Retina (tissue), 1 donor: Measurements from ENCODE around the gene LPCAT1.
"Not testable (repeated sequence)": the region's sequence is repeated elsewhere in the genome, so short reads cannot be mapped to it uniquely, and the experiment has no call there.

Source experiments
- DNase-seq: peaks from one replicate; pipeline ENCODE4 v3.0.0-alpha.2; 2016

Gene LPCAT1

DNA sequence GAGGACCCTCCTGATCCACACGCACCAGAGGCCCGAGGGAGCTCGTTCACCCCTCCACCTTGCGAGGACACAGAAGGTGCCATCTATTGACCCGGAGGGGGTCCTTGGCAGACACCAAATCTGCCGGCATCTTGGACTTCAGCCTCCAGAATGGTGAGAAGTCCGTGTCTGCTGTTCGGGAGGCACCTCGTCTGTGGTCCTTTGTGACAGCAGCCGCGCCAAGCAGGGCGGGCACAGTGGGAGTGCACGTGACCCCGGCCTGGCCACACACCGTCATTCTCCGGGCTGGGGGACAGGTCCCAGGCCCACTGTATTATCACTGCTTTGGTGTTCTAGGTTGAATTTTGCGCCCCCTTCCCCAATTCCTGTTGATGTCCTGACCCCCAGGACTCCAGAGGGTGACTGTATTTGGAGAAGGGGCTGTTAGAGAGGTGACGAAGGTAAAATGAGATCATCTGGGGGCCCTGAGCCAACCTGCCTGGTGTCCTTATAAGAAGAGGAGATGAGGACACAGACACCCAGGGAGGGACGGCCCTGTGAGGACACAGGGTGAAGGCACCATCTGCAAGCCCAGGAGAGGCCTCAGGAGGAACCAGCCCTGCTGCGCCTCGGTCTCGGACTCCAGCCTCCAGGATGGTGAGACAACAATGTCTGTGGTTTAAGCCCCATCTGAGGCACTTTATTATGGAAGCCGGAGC, 15.7 kb downstream of the LPCAT1 start:
- no peak for DNase-seq

DNA sequence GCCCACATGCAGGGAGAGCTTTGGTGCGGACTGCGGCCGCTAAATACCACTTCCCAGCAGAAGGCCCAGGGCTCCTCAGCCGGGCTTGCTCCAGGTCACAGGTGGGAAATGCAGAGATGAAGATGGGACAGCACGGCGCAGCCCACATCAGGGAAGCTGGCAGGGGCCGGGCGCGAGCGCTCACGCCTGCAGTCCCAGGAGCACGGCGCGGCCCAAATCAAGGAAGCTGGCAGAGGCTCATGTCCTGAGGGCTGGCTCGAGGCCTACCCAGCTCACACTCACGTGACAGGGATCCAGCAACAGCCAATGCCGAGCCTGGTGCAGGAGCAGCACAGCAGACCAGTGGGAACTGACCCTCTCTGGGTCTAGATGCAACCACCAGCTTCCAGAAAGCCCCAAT, 16.3 kb downstream of the LPCAT1 start:
- no peak for DNase-seq

DNA sequence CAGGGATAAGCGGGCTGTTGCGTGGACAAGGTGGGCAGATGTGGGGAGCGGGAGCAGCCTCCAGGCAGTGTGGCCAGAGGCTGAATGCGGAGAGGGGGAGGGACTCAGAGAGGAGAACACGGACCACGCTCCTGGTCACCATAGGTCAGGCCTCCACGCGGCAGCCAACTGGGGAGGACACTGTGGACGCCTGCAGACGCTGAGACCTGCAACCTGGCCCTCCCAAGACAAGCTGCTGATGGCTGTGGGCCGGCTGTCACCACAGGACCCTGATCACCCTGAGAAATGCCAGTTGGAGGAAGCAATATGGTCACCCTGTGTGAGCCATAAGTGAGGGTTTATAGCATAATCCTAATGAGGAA, 16.8 kb downstream of the LPCAT1 start:
- DNase-seq, result no peak

DNA sequence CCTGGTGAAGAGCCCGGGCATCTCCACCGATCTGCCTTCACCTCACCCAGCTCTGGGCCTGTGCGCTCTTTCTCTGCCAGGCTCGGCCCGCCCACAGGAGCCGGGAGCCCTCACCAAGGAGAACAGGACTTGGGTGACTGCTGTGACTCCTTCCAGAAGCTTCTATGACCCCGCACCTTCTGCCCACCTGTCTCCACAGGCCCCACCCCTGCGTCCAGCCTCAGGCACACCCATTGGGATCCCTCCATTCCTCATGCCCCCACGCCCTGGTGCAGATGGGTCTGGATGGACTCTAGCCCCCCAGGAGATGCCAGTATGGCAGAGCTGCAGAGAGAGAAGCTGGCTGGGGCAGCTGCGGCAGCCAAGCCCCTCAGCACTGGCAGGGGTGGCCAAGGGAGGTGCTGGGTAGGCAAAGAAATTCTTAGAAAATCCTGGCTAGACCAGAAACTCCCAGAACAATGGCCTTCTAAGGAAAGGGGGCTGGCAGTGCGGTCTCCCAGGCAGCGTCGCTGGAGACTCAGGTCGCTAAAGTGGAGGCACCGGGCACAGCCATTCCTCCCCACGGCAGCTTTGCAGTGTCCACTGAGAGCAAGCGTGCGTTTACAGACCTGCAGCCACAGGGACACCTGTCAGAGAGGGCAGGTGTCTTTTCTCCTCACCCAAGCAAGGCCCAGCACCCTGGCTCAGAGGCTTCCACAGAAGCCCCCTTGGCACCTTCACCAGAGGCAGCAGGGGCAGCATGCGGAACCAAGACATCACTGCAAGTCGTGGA, 17.3 kb downstream of the LPCAT1 start:
- no peak for DNase-seq

DNA sequence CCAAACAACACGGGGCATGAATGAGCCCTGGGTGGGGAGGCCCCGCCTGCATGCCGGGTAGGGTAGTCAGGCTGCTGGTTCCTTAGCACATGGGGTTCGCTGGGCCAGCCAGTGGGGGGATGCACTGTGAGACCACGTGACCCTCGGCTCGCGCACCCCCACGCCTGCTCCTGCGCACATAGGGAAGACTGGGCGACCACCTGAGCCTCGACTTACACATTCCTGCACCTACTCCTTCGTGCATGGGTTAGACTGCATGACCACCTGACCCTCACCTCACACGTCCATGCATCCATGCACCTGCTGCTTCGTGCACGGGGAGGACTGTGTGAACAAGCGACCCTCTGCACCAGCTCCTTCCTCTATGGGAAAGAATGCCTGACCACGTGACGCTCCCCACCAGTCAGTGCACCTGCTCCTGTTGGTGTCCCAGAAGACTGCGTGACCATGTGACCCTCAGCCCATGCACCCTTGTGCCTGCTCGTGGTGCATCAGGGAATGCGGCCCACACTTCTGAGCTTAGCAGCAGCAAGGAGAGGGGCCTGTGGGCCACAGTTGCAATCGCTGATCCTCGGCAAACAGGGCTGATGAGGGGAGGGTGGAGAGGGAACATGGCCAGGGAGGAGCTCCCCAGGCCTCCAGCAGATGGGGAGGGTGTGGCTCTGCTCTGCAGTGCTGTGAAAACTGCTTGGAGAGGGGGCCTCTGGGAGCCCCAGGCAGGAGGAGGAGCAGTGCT, 18.1 kb downstream of the LPCAT1 start:
- DNase-seq, result no peak

DNA sequence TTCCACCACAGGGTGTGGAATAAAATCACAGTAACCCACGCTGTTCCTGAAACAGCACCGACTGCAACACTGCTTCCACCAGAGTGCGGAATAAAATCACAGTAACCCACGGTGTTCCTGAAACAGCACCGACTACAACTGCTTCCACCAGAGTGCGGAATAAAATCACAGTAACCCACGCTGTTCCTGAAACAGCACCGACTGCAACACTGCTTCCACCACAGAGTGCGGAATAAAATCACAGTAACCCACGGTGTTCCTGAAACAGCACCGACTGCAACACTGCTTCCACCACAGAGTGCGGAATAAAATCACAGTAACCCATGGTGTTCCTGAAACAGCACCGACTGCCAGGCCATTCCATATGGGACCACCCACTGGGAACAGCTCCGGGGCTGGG, 18.7 kb downstream of the LPCAT1 start:
- DNase-seq, result not testable (repeated sequence)

DNA sequence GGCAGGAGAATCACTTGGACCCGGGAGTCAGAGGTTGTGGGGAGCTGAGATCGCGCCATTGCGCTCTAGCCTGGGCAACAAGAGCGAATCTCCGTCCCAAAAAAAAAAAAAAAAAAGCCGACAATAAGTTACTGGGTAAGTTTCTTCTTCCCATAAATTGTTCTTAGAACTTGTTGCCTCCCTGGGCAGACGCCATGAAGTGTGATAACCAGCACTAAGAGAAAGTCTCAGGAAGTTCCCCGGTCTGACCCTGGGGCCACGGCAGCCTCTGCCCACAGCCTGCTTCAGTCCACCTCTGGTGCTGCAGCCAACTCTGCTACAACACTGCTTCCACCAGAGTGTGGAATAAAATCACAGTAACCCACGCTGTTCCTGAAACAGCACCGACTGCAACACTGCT, 19.1 kb downstream of the LPCAT1 start:
- no peak for DNase-seq

DNA sequence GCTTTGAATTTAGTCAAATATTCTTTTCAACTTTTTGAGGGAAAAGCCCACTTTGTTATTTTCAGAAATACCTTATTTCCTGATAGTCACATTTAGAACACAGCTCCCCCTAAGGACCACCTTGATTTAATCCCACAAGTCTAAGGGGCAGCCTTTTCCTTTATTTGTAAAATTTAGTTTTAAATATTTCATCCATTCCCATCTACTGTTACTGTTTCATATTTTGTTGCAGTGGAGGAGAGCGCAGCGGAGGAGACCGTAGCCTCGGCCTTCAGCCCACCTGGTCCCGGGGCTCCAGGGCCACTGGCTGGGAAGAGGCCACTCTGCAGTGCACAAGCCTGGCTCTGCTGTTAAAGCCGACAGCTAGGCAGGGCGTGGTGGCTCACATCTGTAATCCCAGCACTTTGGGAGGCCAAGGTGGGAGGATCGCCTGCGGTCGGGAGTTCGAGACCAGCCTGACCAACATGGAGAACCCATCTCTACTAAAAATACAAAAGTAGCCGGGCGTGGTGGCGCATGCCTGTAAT, 19.6 kb downstream of the LPCAT1 start:
- no peak for DNase-seq

DNA sequence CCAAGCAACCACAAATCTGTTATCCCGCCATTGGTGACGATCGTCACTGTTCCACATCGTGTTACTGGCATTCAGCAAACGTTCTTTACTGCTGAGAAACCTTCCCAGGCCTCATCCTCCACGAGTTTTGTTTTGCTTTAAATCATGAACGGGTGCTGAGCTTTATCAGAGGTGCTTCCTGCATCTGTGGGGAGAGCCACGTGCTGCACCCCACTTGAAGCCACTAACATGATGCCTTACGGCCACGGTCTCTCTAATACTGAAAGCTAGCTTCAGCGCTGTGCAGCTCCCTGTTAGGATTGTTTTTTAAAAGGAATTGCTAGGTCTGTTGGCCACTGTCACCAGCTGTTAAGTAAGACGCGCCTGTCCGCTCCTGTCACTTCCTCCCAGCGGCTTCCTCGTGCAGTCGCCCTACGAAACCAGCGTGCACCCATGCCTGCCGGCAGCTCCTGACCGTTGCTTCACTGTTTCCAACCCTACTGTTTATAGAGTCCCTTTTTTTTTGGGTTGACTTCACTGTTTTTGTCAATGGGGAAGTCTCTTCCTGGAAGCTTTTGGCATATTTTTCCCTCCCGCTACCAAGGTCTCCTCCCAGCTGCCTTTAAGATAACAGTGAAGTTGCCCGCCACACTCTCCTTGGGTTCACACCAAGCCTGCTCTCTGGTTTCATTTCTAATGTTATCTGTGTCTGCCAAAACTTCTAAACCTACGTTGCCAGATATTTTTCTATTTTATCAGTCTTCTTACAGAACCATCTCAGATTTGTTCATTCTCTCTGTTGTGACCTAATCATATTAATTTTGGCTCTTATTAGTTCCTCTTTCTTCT, 20.3 kb downstream of the LPCAT1 start:
- peak; percentile 36 for DNase-seq

DNA sequence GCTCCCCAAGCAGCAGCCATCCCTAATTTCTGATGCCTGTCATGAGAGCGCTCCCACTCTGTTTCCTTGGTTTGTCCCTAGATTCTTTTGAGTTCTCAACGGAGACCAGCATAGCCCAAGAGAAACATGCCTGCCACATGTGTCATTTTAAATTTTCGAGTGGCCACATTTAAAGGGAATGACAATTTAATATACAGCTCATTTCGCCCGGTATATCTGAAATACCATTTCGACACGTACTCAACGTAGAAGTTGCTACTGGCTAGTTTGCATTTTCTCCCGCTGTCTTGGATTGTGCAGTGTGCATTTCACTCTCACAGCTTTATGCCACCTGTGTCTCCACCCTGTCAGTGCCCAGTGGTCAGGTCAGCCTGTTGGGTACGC, 21.0 kb downstream of the LPCAT1 start:
- DNase-seq, result no peak

DNA sequence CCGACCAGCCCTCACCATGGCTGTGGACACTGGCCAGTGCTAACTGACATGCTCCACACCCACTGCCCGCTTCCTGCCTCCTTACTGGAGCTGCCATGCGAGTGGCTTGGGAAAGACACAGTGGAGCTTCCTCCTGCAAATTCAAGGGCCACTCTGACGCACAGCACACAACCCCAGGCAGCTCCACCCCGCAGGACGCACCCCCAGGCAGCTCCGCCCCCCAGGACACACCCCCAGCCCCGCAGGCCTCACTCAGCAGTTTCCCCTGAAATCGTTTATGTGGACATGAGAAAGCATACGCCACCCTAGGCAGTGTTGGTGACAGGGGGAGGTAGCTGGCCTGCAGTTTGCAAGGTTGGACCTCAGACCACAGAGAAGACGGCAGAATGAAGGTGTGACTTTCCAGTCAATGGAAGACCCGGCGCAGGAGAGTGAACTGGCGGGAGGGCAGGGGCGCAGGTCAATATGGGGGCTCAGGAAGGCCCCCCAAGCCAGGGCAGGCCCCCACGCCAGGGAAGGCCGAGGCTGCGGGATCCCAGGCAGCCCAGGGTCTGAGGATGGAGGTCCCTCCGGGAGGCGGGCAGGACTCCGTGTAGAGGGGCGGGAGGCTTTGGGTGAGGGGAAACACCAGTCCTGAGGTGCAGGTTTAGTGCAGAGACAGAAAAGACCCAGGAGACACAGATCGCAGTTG, 21.6 kb downstream of the LPCAT1 start:
- no peak for DNase-seq

DNA sequence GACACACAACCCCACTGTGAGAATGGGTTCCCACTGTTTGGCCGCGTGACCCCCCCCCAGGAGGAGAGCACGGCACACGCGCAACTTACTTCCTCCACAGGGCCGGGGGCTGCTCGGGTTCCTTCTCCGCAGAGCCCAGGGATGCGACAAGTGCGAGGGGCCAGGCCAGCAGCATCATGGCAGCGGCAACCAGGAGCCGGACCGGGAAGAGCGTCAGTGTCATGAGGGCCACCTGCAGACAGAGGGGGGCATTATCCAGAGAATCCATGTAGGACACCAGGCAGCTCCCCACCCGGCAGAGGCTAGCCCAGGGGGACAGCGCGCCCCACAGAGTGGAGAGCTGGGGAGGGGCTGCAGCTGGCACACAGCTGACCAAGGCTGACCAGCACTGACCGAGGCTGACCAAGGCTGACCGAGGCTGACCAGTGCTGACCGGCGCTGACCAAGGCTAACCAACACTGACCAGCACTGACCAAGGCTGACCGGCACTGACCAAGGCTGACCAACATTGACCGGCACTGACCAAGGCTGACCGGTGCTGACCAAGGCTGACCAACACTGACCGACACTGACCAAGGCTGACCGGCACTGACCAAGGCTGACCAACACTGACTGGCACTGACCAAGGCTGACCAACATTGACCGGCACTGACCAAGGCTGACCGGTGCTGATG, 22.3 kb downstream of the LPCAT1 start:
- DNase-seq, result no peak

DNA sequence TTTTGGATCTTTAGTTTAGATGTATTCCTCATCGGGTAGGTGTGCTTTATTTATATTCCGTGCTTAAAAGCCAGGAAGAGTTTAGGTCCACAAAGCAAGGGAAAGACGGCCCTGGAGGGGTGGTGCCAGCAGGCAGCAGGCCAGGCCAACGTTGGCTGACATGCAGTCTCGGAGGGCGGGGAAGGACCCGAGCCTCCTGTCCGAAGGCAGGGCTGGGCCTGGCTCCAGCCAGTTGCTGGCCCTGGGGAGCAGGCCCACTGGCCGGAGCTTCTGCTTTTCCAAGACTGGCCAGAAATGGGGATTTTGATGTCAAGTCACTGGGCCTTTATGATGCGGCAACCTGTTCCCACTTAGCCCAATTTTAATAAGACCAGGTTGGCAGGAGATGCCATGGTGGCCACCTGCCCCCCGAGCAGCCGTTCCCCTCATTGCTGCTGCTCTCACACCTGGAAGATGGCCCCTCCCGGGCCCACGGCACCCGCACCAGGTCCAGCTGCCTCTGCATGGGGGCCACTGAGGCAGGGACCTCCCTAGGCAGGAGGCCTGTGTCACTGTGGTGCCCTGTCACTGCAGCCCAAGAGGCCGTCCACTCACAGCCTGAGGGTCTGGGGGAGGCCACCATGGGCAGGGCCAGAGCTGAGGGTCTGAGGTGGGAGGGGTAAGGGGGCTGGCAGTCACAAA, 23.2 kb downstream of the LPCAT1 start:
- no peak for DNase-seq

DNA sequence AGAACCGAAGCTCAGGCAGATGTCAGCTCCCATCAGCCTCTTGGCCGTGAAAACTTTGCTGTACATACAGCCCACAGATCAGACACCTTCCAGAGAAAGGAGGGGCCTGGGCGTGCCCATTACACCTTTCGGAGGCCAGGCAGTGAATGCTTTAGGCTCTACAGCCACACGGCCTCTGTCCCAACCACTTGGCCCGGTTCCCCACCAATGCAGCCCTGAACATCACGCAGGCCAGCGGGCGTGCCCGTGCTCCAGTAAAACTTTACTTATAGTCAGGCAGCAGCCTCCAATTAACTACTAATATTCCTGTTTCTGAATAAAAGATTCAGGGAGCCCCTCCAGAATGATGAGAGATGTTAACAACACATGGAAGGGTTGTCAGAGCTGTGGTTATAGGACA, 23.9 kb downstream of the LPCAT1 start:
- no peak for DNase-seq

DNA sequence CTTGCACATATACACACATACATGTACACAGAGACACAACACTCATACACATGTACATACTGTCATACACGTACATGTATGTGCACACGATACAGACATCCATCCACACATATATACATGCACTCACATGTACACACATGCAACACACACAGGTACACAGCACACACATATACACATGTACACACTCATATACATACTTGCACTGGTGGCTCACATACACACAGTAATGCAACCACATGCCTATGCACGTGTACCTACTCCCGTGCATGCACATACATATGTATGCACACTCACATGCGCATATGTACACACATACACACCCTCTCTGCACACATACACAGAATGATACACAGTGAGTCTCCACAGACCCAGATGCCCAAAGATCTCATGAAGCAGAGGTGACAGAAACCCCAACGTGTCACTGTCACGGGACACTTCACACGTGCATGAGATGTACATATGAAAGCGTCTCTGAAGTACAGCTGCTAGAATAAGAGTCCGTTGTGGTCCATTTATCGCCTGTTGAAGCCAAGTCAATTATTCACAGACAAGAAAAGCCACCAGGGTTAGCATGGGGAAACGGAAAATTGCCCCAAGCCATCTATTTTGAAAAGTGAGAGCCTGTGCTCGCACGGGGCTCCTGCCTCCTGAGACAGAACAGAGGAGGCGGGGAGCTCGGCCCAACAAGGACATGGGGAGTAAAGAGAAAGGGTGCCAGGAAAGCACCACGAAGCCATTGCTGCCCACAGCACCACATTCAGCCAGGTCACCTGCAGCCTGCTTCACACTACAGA, 24.9 kb downstream of the LPCAT1 start:
- no peak for DNase-seq

DNA sequence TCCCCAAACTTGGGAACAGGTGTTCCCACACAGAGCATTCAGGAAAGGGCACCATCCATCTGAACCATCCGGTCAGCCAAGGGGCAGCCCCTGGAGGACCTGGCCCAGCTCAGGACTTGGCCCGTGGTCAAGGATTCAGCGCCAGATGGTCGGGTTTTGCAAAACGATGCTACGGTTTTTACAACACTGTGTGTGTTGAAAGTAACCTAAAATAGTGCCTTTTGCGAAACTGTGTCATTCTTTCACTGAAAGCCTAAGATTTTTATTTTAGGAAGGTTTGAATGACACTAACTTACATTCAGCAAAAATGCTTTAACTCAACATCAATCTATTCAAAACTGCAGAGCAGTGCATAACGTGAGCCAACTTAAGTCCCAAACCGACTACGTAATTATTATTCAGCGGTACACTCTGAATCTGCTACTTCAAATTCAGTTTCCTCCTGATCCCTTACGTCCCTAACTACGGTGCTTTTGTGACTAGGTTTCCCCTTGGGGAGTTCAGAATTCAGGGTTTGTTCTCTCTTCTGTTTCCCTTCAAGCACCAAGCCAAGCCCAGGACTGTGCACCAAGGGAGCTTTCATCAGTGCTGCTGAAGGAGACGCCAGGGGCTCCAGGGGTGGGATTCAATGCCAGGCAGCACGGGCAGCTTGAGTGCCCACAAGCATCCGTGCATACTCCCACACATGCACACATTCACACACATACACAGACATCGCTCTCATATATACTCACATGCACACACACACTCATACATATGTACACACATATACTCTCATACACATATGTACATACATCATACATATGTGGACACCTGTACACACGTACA, 25.8 kb downstream of the LPCAT1 start:
- DNase-seq, result no peak

DNA sequence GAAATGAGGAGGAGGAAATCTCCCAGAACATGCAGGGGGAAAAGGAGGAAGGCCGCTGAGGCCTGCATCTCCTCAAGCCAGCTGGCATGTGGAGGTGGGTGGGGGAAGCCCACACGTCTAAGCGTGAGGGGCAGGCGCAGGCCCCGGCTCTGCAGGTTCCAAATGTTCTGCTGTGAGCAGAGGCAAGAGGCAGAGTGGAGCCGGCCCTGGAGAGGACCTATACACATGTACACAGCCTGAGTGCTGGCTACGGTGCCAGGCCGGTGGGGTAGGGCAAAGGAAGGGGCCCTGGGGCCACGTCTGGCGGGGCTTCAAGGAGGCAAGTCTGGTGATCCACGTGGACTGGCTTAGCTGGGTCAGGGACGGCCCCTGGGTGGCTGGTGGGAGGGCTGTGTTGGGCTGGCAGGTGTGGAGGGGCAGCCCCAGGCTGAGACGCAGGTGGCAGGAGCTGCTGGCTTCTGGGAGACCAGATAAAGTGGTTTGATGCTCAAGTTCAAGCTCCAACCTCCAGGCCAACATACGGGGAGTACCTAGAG, 26.4 kb downstream of the LPCAT1 start:
- no peak for DNase-seq

DNA sequence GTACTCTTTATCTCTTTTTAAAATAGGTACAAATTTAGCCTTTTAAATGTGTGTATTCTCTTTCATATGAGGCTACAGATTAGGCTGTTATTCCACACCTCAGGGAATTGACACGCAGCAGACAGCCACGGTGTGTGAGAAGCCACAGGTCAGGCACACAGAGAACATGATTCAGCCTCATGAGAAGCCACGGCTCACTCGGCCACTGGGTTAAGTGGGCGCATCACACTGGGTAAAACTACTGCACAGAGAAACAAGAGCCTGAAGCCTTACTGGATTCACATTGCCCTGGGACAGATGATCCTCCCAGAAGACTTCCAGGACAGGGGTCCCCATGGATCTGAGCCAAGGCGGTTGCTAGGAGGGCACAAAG, 28.2 kb downstream of the LPCAT1 start:
- DNase-seq, result no peak
